ENCODE results near the gene PRR12. TPM values are rescaled to one million over a fixed set of nuclear protein-coding genes. Genes with fewer than 3 reads are reported as not detected.

PRR12 gene
- total RNA-seq, 4 donors from 2014 or later = 13.5 to 39.6 (median 28.1) TPM

GRCh38 chr19:49665036-49665350 lies 74.0 kb downstream of the PRR12 start:
- no peaks in the 10 kb centered on the region for H3K27me3 ChIP-seq
- DNase-seq = no peak

GRCh38 chr19:49665351-49666119 lies 74.6 kb downstream of the PRR12 start, which contains the start of the genes BCL2L12 and IRF3:
TSS of gene BCL2L12 (plus strand) at chr19:49665933. CDS start at chr19:49666693, 760 bp downstream.
TSS of gene IRF3 (minus strand) at chr19:49665857. CDS start at chr19:49664838, 1,019 bp downstream.
- Histone ChIP-seq H3K27ac (peak within 1 kb of the TSS; percentile 80 to 97 (median 92)), H3K9me3 (no peaks in the 10 kb centered on the region), H3K27me3 (no peaks in the 10 kb centered on the region), H3K4me3 (peak within 1 kb of the TSS; percentile 64 to 98 (median 84)), H3K36me3 (peaks cover 0 to 26% (median 0%) of the 10 kb centered on the region in 3 donors), H3K4me1 (peaks cover 0 to 23% (median 16%) of the 10 kb centered on the region in 4 donors)
- DNase-seq = peak; percentile 97 to 99 (median 97)
- TF ChIP-seq CTCF (IDR thresholded peaks at IDR 0.05) = peak in 2 of 6 experiments; percentile 4 to 7
- peak; percentile 61 to 69 for TF ChIP-seq POLR2A (IDR thresholded peaks at IDR 0.05)

More at GRCh38 chr19:49665036-49665350, 74.0 kb downstream of the PRR12 start:
- Histone ChIP-seq H3K4me1 (peaks cover 0 to 23% (median 16%) of the 10 kb centered on the region in 4 donors), H3K9me3 (no peaks in the 10 kb centered on the region), H3K4me3 (peak overlapping the region; percentile 64 to 98 (median 84)), H3K27ac (peak overlapping the region; percentile 80 to 97 (median 92)), H3K36me3 (peaks cover 0 to 31% (median 0%) of the 10 kb centered on the region in 3 donors)
- TF ChIP-seq CTCF (IDR thresholded peaks at IDR 0.05) = no peak
- TF ChIP-seq POLR2A (IDR thresholded peaks at IDR 0.05) = no peak

- Histone ChIP-seq H3K4me3 (peak overlapping the region; percentile 64 to 98 (median 84)), H3K27ac (peak overlapping the region; percentile 80 to 97 (median 92)), H3K27me3 (no peaks in the 10 kb centered on the region), H3K4me1 (peaks cover 0 to 23% (median 16%) of the 10 kb centered on the region in 4 donors), H3K36me3 (peaks cover 0 to 21% (median 0%) of the 10 kb centered on the region in 3 donors), H3K9me3 (no peaks in the 10 kb centered on the region)
- TF ChIP-seq CTCF (IDR thresholded peaks at IDR 0.05) = no peak
- no peak for TF ChIP-seq POLR2A (IDR thresholded peaks at IDR 0.05)
- no peak for DNase-seq
These were observed 75.1 kb downstream of the PRR12 start for GRCh38 chr19:49666120-49666444.

- no peak for TF ChIP-seq POLR2A (IDR thresholded peaks at IDR 0.05)
- no peak for DNase-seq
- Histone ChIP-seq H3K27me3 (no peaks in the 10 kb centered on the region), H3K27ac (no peak overlapping the region), H3K4me1 (peaks cover 0 to 30% (median 20%) of the 10 kb centered on the region in 4 donors), H3K9me3 (no peaks in the 10 kb centered on the region), H3K36me3 (peaks cover 0 to 7% (median 0%) of the 10 kb centered on the region in 3 donors), H3K4me3 (no peak overlapping the region)
These were observed 76.5 kb downstream of the PRR12 start for GRCh38 chr19:49667473-49667872.

GRCh38 chr19:49669516-49669915 lies 78.5 kb downstream of the PRR12 start:
- Histone ChIP-seq H3K27ac (no peak overlapping the region), H3K9me3 (no peaks in the 10 kb centered on the region), H3K4me1 (peaks cover 0 to 17% (median 12%) of the 10 kb centered on the region in 4 donors), H3K4me3 (no peak overlapping the region), H3K27me3 (no peaks in the 10 kb centered on the region), H3K36me3 (no peaks in the 10 kb centered on the region)
- no peak for TF ChIP-seq CTCF (IDR thresholded peaks at IDR 0.05)
- TF ChIP-seq POLR2A (IDR thresholded peaks at IDR 0.05) = no peak
- DNase-seq = no peak

All from Peyer's patch (tissue), 4 donors.